Smooth muscle cell (in vitro differentiated cells): ENCODE measurements around the gene CHDH. TPM values are rescaled to one million over a fixed set of nuclear protein-coding genes. Genes with fewer than 3 reads are reported as not detected.

ENCODE experiments used
- DNase-seq: peaks from one replicate; lab custom pipeline; 2025; ENCODE audit not compliant: unreplicated experiment; lab: John Stamatoyannopoulos, UW
- H2AFZ ChIP-seq: fragments of 200-600 bp; sonication (generic); 2 replicates; pipeline ENCODE4 v1.6.0; 2016; ENCODE audit warnings: antibody characterized with exemption, low read depth, mild to moderate bottlenecking
- H3F3A ChIP-seq: fragments of 200-600 bp; sonication (generic); 2 replicates; pipeline ENCODE4 v1.6.0; 2017; ENCODE audit warnings: antibody characterized with exemption, low read depth
- H3K27ac ChIP-seq: fragments of 200-600 bp; sonication (generic); 2 replicates; pipeline ENCODE4 v1.5.1; 2016; ENCODE audit warnings: low read depth, mild to moderate bottlenecking
- H3K27me3 ChIP-seq: fragments of 200-600 bp; sonication (generic); 2 replicates; pipeline ENCODE4 v1.6.1; 2016; ENCODE audit warnings: low read depth, mild to moderate bottlenecking
- H3K36me3 ChIP-seq: fragments of 200-600 bp; sonication (generic); 2 replicates; pipeline ENCODE4 v1.5.1; 2016; ENCODE audit warnings: low read depth
- H3K4me1 ChIP-seq: fragments of 200-600 bp; sonication (generic); 2 replicates; pipeline ENCODE4 v1.5.1; 2016; ENCODE audit warnings: low read depth
- H3K4me2 ChIP-seq: fragments of 200-600 bp; sonication (generic); 2 replicates; pipeline ENCODE4 v1.6.0; 2016; ENCODE audit warnings: mild to moderate bottlenecking
- H3K4me3 ChIP-seq: fragments of 200-600 bp; sonication (generic); 2 replicates; pipeline ENCODE4 v1.5.1; 2016; ENCODE audit warnings: mild to moderate bottlenecking
- H3K79me2 ChIP-seq: fragments of 200-600 bp; sonication (generic); 2 replicates; pipeline ENCODE4 v1.6.0; 2016; ENCODE audit warnings: low read depth, mild to moderate bottlenecking
- H3K9ac ChIP-seq: fragments of 200-600 bp; sonication (generic); 2 replicates; pipeline ENCODE4 v1.6.0; 2016; ENCODE audit warnings: low read depth
- H3K9me3 ChIP-seq: fragments of 200-600 bp; sonication (generic); replicated peaks from 2 replicates; pipeline ENCODE4 v1.5.1; 2016; ENCODE audit warnings: low read depth
- H4K20me1 ChIP-seq: fragments of 200-600 bp; sonication (generic); 2 replicates; pipeline ENCODE4 v1.6.0; 2016; ENCODE audit warnings: low read depth
- WGBS: methylation state at CpG from one replicate; pipeline ENCODE4 v1.1.7; 2016; ENCODE audit warnings: low lambda C conversion rate; 5-methylcytosine and 5-hydroxymethylcytosine counted together
- polyA plus RNA-seq: library from polyadenylated mRNA; unstranded; fragments of >200 nt; fragmentation: Nextera tagmentation; extraction: Ambion mirVana; gene quantifications from 2 replicates; pipeline ENCODE4 v1.2.1, GENCODE V29; 2016
- total RNA-seq: library from RNA; depleted of rRNA; stranded (reverse); fragments of >200 nt; gene quantifications from 2 replicates; pipeline ENCODE4 v1.2.3, GENCODE V29; 2014
- TF ChIP-seq, protein P1 (sequence below): fragments of 200-600 bp; sonication (generic); IDR thresholded peaks from 2 replicates; pipeline ENCODE4 v1.5.1; 2017; ENCODE audit warnings: borderline replicate concordance, mild to moderate bottlenecking, antibody characterized with exemption; ENCODE audit not compliant: insufficient read depth, poor library complexity, severe bottlenecking

Gene CHDH
- total and polyA plus RNA-seq, 2 experiments from 2014 or later, result 0.36 to 0.51 TPM

DNA sequence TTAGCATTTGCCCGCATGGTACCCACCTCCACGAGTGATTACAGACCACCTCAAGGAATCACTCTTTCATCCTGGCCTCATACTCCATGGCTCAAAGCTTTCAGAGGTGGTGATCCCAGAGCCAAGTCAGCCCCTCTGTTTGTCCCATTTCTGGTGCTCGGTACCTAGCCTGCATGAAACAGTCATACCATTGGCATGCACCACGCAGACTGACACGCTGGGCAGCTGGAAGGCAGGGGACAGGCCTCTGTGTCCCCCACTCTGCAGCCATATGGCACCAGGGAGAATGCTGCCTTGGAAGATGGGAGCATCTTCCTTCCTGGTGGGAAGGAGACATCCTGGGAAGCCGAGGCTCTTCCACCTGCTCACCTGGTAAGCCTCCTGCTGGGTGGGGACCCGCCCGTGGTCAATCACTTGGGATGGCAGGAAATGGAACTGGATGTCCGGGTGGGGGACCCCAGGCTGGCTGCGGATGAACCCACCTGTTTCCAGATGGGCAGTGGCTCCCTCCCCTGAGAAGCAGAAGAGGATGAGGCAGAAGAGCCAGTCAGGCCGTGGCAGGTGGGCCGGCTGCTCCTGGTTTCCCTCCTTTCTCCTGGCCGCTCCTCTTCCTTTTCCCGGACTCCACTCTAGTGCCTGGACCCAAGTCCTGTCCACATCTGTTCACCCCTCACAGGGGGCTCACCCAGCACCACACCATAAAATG, 26.9 kb downstream of the CHDH start:
- H3K4me2 ChIP-seq, result no peak overlapping the region
- no peak overlapping the region for H3K4me3 ChIP-seq
- no peaks in the 10 kb centered on the region for H3F3A ChIP-seq
- H4K20me1 ChIP-seq, result no peaks in the 10 kb centered on the region
- DNase-seq, result no peak
- no peaks in the 10 kb centered on the region for H3K4me1 ChIP-seq
- TF ChIP-seq, protein P1, sequence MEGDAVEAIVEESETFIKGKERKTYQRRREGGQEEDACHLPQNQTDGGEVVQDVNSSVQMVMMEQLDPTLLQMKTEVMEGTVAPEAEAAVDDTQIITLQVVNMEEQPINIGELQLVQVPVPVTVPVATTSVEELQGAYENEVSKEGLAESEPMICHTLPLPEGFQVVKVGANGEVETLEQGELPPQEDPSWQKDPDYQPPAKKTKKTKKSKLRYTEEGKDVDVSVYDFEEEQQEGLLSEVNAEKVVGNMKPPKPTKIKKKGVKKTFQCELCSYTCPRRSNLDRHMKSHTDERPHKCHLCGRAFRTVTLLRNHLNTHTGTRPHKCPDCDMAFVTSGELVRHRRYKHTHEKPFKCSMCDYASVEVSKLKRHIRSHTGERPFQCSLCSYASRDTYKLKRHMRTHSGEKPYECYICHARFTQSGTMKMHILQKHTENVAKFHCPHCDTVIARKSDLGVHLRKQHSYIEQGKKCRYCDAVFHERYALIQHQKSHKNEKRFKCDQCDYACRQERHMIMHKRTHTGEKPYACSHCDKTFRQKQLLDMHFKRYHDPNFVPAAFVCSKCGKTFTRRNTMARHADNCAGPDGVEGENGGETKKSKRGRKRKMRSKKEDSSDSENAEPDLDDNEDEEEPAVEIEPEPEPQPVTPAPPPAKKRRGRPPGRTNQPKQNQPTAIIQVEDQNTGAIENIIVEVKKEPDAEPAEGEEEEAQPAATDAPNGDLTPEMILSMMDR, result no peak
- H3K9ac ChIP-seq, result no peak overlapping the region
- no peak overlapping the region for H3K27ac ChIP-seq
- no peak overlapping the region for H2AFZ ChIP-seq
- no peaks in the 10 kb centered on the region for H3K9me3 ChIP-seq
- no peaks in the 10 kb centered on the region for H3K79me2 ChIP-seq
- 91% methylated on average over 11 of the region's 14 CpGs for WGBS
- no peaks in the 10 kb centered on the region for H3K27me3 ChIP-seq
- H3K36me3 ChIP-seq, result no peaks in the 10 kb centered on the region

GRCh38 chr3:53818221-53819162, 27.7 kb downstream of the CHDH start:
- no peak overlapping the region for H3K4me2 ChIP-seq
- H3K9me3 ChIP-seq, result no peaks in the 10 kb centered on the region
- no peak overlapping the region for H3K4me3 ChIP-seq
- H3K4me1 ChIP-seq, result no peaks in the 10 kb centered on the region
- H3K27ac ChIP-seq, result no peak overlapping the region
- no peak overlapping the region for H3K9ac ChIP-seq
- WGBS, result 91% methylated on average over 14 of the region's 14 CpGs
- H3K79me2 ChIP-seq, result no peaks in the 10 kb centered on the region
- H3K27me3 ChIP-seq, result no peaks in the 10 kb centered on the region
- H3F3A ChIP-seq, result no peaks in the 10 kb centered on the region
- no peak overlapping the region for H2AFZ ChIP-seq
- TF ChIP-seq, protein P1, result no peak
- no peaks in the 10 kb centered on the region for H4K20me1 ChIP-seq
- H3K36me3 ChIP-seq, result no peaks in the 10 kb centered on the region
- no peak for DNase-seq

DNA sequence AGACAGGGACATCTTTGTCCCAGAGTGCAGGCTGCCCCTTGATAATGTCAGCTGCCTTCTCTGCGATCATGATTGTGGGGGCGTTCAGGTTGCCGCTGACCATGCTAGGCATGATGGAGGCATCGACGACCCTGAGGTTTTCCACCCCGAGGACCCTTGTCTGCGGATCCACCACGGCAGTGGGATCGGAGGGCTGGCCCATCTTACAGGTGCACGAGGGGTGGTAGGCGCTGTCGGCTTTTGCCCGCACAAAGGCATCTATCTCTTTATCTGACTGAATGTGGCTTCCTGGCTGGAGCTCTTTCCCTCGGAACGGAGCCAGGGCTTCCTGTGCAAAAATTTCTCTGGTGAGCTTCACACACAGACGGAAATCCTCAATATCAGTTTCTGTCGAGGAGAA, 28.4 kb downstream of the CHDH start:
- no peak overlapping the region for H2AFZ ChIP-seq
- H3K9ac ChIP-seq, result no peak overlapping the region
- no peak overlapping the region for H3K4me3 ChIP-seq
- no peaks in the 10 kb centered on the region for H3K79me2 ChIP-seq
- H3F3A ChIP-seq, result no peaks in the 10 kb centered on the region
- no peak overlapping the region for H3K4me2 ChIP-seq
- H3K27ac ChIP-seq, result no peak overlapping the region
- 95% methylated on average over 17 of the region's 17 CpGs for WGBS
- DNase-seq, result no peak
- TF ChIP-seq, protein P1, result no peak
- no peaks in the 10 kb centered on the region for H3K4me1 ChIP-seq
- no peaks in the 10 kb centered on the region for H3K36me3 ChIP-seq
- no peaks in the 10 kb centered on the region for H3K27me3 ChIP-seq
- H4K20me1 ChIP-seq, result no peaks in the 10 kb centered on the region
- H3K9me3 ChIP-seq, result no peaks in the 10 kb centered on the region
